GM18867 (cell line): Measurements from ENCODE around the gene CD300H.

Source experiments
- ATAC-seq: cut with Tn5 transposase; IDR thresholded peaks from one replicate; pipeline ENCODE4 v1.9.1; 2021; ENCODE audit warnings: mild to moderate bottlenecking, moderate library complexity; ENCODE audit not compliant: unreplicated experiment

Gene CD300H

GRCh38 chr17:74567397-74567796, at the start of gene CD300H:
Gene CD300H (minus strand): TSS chr17:74567509.
- ATAC-seq = no peak

GRCh38 chr17:74616696-74617095, 49.4 kb upstream of the CD300H start:
- ATAC-seq = no peak

GRCh38 chr17:74612046-74612445, 44.7 kb upstream of the CD300H start:
- ATAC-seq = no peak

GRCh38 chr17:74610108-74610507, 42.8 kb upstream of the CD300H start:
- no peak for ATAC-seq

GRCh38 chr17:74608511-74608910, 41.2 kb upstream of the CD300H start:
- ATAC-seq = no peak

GRCh38 chr17:74607221-74607620, 39.9 kb upstream of the CD300H start:
- no peak for ATAC-seq

GRCh38 chr17:74606050-74606449, 38.7 kb upstream of the CD300H start:
- no peak for ATAC-seq

- no peak for ATAC-seq
Observed at GRCh38 chr17:74605361-74605760, 38.1 kb upstream of the CD300H start.

- no peak for ATAC-seq
Observed at GRCh38 chr17:74604761-74605160, 37.5 kb upstream of the CD300H start.

- no peak for ATAC-seq
Observed at GRCh38 chr17:74604200-74604599, 36.9 kb upstream of the CD300H start.

GRCh38 chr17:74603746-74604145, 36.4 kb upstream of the CD300H start:
- ATAC-seq = no peak

GRCh38 chr17:74603037-74603635, 35.8 kb upstream of the CD300H start:
- ATAC-seq = no peak

- no peak for ATAC-seq
Observed at GRCh38 chr17:74601944-74602572, 34.7 kb upstream of the CD300H start.

- no peak for ATAC-seq
Observed at GRCh38 chr17:74599448-74599939, 32.2 kb upstream of the CD300H start.

GRCh38 chr17:74599023-74599399, 31.7 kb upstream of the CD300H start:
- ATAC-seq = no peak

- no peak for ATAC-seq
Observed at GRCh38 chr17:74598346-74599022, 31.2 kb upstream of the CD300H start.

- ATAC-seq = no peak
Observed at GRCh38 chr17:74597069-74597790, 29.9 kb upstream of the CD300H start.

- ATAC-seq = no peak
Observed at GRCh38 chr17:74595037-74595750, 27.9 kb upstream of the CD300H start.

GRCh38 chr17:74592087-74592990, 25.0 kb upstream of the CD300H start, which contains the start of gene CD300LD:
Gene CD300LD (minus strand): TSS chr17:74592283. CDS start chr17:74592202, 81 bp downstream.
- no peak for ATAC-seq

- ATAC-seq = no peak
Observed at GRCh38 chr17:74591503-74591902, 24.2 kb upstream of the CD300H start.
